ENCODE measurements around the gene TAF10.

The TAF10 gene

DNA sequence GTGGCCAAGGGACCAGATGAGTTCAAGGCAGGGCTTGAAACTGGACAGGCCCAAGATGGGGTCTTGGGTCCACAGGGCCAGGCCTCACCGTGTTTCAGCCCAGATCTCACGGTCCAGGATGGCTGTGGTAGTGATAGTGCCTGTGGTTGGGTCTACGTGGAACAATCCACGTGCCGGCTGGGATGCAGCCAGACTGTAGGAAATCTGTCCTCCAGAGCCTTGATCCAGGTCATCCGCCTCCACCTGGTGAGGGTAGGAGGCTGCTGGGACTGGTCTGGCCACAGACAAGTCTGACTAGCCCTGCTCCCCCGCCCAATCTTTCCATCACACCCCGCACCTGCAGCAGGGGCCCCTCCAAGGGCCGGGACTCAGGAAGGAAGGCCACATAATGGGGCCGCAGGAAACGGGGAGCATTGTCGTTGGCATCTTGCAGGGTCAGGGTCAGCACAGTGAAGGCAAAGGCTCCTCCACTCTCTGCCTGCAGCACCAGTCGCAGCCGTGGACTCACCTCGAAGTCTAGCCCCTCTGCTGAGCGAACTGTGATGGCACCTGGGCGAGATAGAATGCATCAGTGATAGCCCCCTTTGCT lies 13.9 kb upstream of the TAF10 start:
- no peak for DNase-seq (ENCODE audit: low read depth)
- H3K4me3 ChIP-seq (ENCODE audit: low read depth, low read length), result no peak overlapping the region
- TF ChIP-seq CTCF (IDR thresholded peaks at IDR 0.05; ENCODE audit: low read depth, low read length, missing control alignments), result no peak

DNA sequence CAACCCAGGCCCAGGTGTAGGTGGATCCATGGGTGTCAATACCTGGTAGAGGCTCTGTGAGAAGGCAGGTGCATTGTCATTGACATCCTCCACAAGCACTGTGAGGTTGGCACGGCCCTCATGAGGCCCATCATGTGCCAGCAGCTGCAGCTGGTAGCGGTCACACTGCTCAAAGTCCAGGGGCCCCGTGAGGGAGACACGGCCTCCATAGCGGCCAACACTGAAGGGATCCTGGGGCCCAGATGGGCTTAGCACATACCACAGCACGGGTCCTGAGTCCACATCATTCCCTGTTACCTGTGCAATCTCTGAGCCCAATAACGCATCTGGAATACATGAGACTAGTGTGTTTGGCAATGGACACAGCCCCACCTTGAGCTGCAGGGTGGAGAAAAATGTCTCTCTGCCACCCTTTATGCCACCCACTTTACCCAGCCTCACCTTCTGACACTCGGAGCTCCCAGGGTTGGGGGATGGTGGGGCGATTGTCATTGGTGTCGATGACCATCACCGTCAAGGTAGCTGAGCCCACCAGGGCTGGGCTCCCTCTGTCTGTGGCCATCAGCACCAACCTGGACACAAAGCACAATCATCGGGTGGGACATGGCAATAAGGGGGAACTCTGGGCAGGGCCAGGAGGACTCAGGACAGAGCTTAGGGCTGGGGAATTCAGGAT lies 13.3 kb upstream of the TAF10 start:
- no peak overlapping the region for H3K4me3 ChIP-seq (ENCODE audit: low read depth, low read length)
- no peak for TF ChIP-seq CTCF (IDR thresholded peaks at IDR 0.05; ENCODE audit: low read depth, low read length, missing control alignments)
- no peak for DNase-seq (ENCODE audit: low read depth)

GRCh38 chr11:6623391-6624363 lies 11.7 kb upstream of the TAF10 start:
- H3K4me3 ChIP-seq (ENCODE audit: low read depth, low read length), result no peak overlapping the region
- TF ChIP-seq CTCF (IDR thresholded peaks at IDR 0.05; ENCODE audit: low read depth, low read length, missing control alignments), result no peak
- DNase-seq (ENCODE audit: low read depth), result no peak

DNA sequence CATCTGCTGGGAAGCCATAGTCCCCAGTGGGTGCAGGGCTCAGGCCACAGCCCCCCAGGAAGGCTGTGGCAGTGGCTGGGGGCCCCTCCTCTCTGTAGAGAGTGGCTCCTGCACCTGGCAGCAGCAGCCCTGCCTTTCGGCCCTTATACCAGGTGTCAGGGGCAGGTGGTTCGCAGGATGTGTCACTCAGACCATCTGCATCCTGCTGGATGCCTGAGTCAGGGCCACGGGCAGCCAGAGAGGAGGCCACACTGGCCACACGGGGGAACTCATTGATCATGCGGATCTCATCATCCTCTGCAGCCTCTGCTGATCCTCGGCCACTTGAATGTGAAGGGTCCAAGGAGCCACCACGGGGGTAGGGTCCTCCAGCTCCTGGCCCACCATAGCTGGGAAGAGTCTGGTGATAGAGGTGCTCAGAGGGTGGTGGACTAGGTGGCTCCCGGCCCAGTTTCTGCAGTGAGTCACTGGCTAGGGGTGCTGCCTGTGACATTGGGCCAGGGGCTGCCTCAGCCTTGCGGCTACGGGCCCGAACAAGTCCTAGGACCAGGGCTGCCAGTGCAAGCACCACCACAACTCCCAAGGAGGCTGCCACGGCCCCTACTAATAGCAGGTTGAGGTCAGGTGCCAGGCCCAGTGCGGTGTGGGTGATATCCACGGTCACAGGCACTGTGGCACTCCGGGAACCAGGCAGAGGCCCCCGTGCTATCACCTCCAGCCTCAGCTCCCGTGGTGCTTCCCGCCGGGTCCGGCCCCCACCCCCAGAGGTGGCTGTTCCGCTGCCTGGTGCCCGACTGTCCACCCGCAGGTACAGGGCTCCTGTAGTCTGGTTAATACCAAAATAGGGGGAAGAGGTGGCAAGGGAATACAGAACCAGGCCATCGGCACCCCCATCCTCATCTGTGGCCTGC lies 10.5 kb upstream of the TAF10 start:
- TF ChIP-seq CTCF (IDR thresholded peaks at IDR 0.05; ENCODE audit: low read depth, low read length, missing control alignments), result no peak
- no peak overlapping the region for H3K4me3 ChIP-seq (ENCODE audit: low read depth, low read length)
- no peak for DNase-seq (ENCODE audit: low read depth)

DNA sequence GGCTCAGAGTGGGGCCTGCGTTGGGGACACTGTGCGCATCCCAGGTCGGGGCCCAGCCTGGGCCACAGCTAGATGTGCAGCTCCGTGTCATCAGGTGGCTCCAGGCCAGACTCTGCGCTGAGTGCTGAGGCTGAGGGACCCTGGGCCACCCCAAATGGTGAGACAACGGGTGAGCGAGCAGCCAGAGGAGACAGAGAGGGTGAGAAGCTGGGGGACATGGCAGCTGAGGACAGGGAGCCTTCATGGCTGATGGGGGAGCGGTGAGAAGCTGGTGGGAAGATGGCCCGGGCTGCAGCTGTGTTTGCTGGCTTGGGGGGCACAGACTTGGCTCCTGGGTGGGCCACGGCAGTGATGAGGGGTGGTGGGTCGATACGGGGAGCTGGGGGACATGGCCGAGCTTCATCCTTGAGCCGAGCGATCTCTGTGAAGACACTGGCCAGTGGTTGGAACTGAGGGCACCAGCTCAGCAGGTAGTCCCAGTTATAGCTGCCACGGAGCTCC lies 9.7 kb upstream of the TAF10 start:
- DNase-seq (ENCODE audit: low read depth), result no peak
- no peak overlapping the region for H3K4me3 ChIP-seq (ENCODE audit: low read depth, low read length)
- TF ChIP-seq CTCF (IDR thresholded peaks at IDR 0.05; ENCODE audit: low read depth, low read length, missing control alignments), result no peak

- no peak for DNase-seq (ENCODE audit: low read depth)
- H3K4me3 ChIP-seq (ENCODE audit: low read depth, low read length), result no peak overlapping the region
- no peak for TF ChIP-seq CTCF (IDR thresholded peaks at IDR 0.05; ENCODE audit: low read depth, low read length, missing control alignments)
Measured at GRCh38 chr11:6620636-6621035, 8.6 kb upstream of the TAF10 start.
